HG03103 (cell line): Measurements from ENCODE around the gene UPK3BL1.
"Not testable (repeated sequence)": the region's sequence is repeated elsewhere in the genome, so short reads cannot be mapped to it uniquely, and the experiment has no call there.

ENCODE experiments used
- ATAC-seq: cut with Tn5 transposase; IDR thresholded peaks from one replicate; pipeline ENCODE4 v1.9.1; 2021; ENCODE audit warnings: low read depth; ENCODE audit not compliant: unreplicated experiment

The UPK3BL1 gene

GRCh38 chr7:102642691-102643090 lies at the start of gene UPK3BL1:
TSS of gene UPK3BL1 (minus strand) at chr7:102642791. CDS start at chr7:102642741, 50 bp downstream.
- not testable (repeated sequence) for ATAC-seq

GRCh38 chr7:102690602-102691001 lies 48.0 kb upstream of the UPK3BL1 start:
- not testable (repeated sequence) for ATAC-seq

GRCh38 chr7:102689436-102690282 lies 47.1 kb upstream of the UPK3BL1 start:
- peak; percentile 72 for ATAC-seq

- ATAC-seq, result peak; percentile 70
Measured at GRCh38 chr7:102688299-102689036, 45.9 kb upstream of the UPK3BL1 start.

- not testable (repeated sequence) for ATAC-seq
Measured at GRCh38 chr7:102682560-102682959, 40.0 kb upstream of the UPK3BL1 start.

- ATAC-seq, result not testable (repeated sequence)
Measured at GRCh38 chr7:102680780-102681179, 38.2 kb upstream of the UPK3BL1 start.

GRCh38 chr7:102675545-102675944 lies 33.0 kb upstream of the UPK3BL1 start:
- ATAC-seq, result not testable (repeated sequence)

- ATAC-seq, result not testable (repeated sequence)
Measured at GRCh38 chr7:102673447-102674067, 31.0 kb upstream of the UPK3BL1 start.

GRCh38 chr7:102671956-102672307 lies 29.3 kb upstream of the UPK3BL1 start:
- not testable (repeated sequence) for ATAC-seq

- peak; percentile 80 for ATAC-seq
Measured at GRCh38 chr7:102671166-102671955, 28.8 kb upstream of the UPK3BL1 start, which contains the start of gene POLR2J2. TSS of gene POLR2J2 (minus strand) at chr7:102671663. CDS start at chr7:102671601, 62 bp downstream.

GRCh38 chr7:102667523-102667922 lies 24.9 kb upstream of the UPK3BL1 start:
- not testable (repeated sequence) for ATAC-seq

GRCh38 chr7:102666850-102667249 lies 24.3 kb upstream of the UPK3BL1 start:
- not testable (repeated sequence) for ATAC-seq

GRCh38 chr7:102664765-102665164 lies 22.2 kb upstream of the UPK3BL1 start:
- not testable (repeated sequence) for ATAC-seq

GRCh38 chr7:102649924-102650323 lies 7.3 kb upstream of the UPK3BL1 start, which contains the start of gene SPDYE2B:
TSS of gene SPDYE2B (plus strand) at chr7:102650319. CDS start at chr7:102652349, 2,030 bp downstream.
- ATAC-seq, result not testable (repeated sequence)

- not testable (repeated sequence) for ATAC-seq
Measured at GRCh38 chr7:102647813-102648212, 5.2 kb upstream of the UPK3BL1 start.

GRCh38 chr7:102643404-102643803 lies 813 bp upstream of the UPK3BL1 start:
- not testable (repeated sequence) for ATAC-seq

GRCh38 chr7:102638848-102639247 lies 3.7 kb downstream of the UPK3BL1 start:
- not testable (repeated sequence) for ATAC-seq

GRCh38 chr7:102636956-102637355 lies 5.6 kb downstream of the UPK3BL1 start:
- ATAC-seq, result not testable (repeated sequence)

GRCh38 chr7:102635354-102635753 lies 7.2 kb downstream of the UPK3BL1 start:
- not testable (repeated sequence) for ATAC-seq

- ATAC-seq, result not testable (repeated sequence)
Measured at GRCh38 chr7:102634299-102634698, 8.3 kb downstream of the UPK3BL1 start.
